ENCODE results near the gene RPUSD1.

The RPUSD1 gene

GRCh38 chr16:827513-827912 is 39.3 kb upstream of the RPUSD1 start:
- no peak overlapping the region for H4K8ac ChIP-seq (ENCODE audit: low read depth, low read length)

GRCh38 chr16:825341-826061 is 37.3 kb upstream of the RPUSD1 start:
- no peak overlapping the region for H2BK120ac ChIP-seq (ENCODE audit: low read depth, low read length)
- no peak overlapping the region for H4K8ac ChIP-seq (ENCODE audit: low read depth, low read length)
- H3K27ac ChIP-seq (ENCODE audit: low read depth, low read length): no peak overlapping the region
- WGBS (ENCODE audit: extremely low coverage, insufficient coverage, low lambda C conversion rate): no CpG with 5 or more reads among the region's 36 CpGs
- no peak overlapping the region for H3K4ac ChIP-seq (ENCODE audit: low read depth, low read length)
- H3K27me3 ChIP-seq (ENCODE audit: insufficient read depth, low read length, poor library complexity): no peaks in the 10 kb centered on the region
- H3K79me1 ChIP-seq (ENCODE audit: low read length): no peaks in the 10 kb centered on the region
- no peak overlapping the region for H3K23ac ChIP-seq (ENCODE audit: low read length)
- no peak overlapping the region for H4K5ac ChIP-seq (ENCODE audit: low read length)
- no peak overlapping the region for H2AK5ac ChIP-seq (ENCODE audit: low read length)
- H3K18ac ChIP-seq (ENCODE audit: low read length): no peak overlapping the region
- H3K4me1 ChIP-seq (ENCODE audit: control insufficient read depth, low read depth, low read length): no peaks in the 10 kb centered on the region
- H2BK15ac ChIP-seq (replicated peaks; ENCODE audit: low read depth): no peak overlapping the region
- H3K79me2 ChIP-seq (ENCODE audit: control insufficient read depth, insufficient read depth, low read length): no peaks in the 10 kb centered on the region
- no peak overlapping the region for H3K9ac ChIP-seq (ENCODE audit: low read length)
- H3K4me3 ChIP-seq (ENCODE audit: low read length): no peak overlapping the region
- no peak overlapping the region for H2BK5ac ChIP-seq (ENCODE audit: low read length)
- H3K4me2 ChIP-seq (ENCODE audit: low read length): no peak overlapping the region
- no peak overlapping the region for H3K56ac ChIP-seq (ENCODE audit: low read length)
- H3K36me3 ChIP-seq (ENCODE audit: control insufficient read depth, insufficient read depth, low read length): no peaks in the 10 kb centered on the region
- no peak for DNase-seq

More at GRCh38 chr16:827513-827912, 39.3 kb upstream of the RPUSD1 start:
- H3K18ac ChIP-seq (ENCODE audit: low read length): no peak overlapping the region
- no peak overlapping the region for H2BK5ac ChIP-seq (ENCODE audit: low read length)
- H3K4me3 ChIP-seq (ENCODE audit: low read length): no peak overlapping the region
- H2BK120ac ChIP-seq (ENCODE audit: low read depth, low read length): no peak overlapping the region
- H3K36me3 ChIP-seq (ENCODE audit: control insufficient read depth, insufficient read depth, low read length): no peaks in the 10 kb centered on the region
- DNase-seq: no peak
- H3K4me1 ChIP-seq (ENCODE audit: control insufficient read depth, low read depth, low read length): no peaks in the 10 kb centered on the region
- H2AK5ac ChIP-seq (ENCODE audit: low read length): no peak overlapping the region
- no CpG with 5 or more reads among the region's 24 CpGs for WGBS (ENCODE audit: extremely low coverage, insufficient coverage, low lambda C conversion rate)
- no peaks in the 10 kb centered on the region for H3K79me1 ChIP-seq (ENCODE audit: low read length)
- no peaks in the 10 kb centered on the region for H3K27me3 ChIP-seq (ENCODE audit: insufficient read depth, low read length, poor library complexity)
- no peak overlapping the region for H3K4me2 ChIP-seq (ENCODE audit: low read length)
- no peaks in the 10 kb centered on the region for H3K79me2 ChIP-seq (ENCODE audit: control insufficient read depth, insufficient read depth, low read length)
- H3K4ac ChIP-seq (ENCODE audit: low read depth, low read length): no peak overlapping the region
- no peak overlapping the region for H3K23ac ChIP-seq (ENCODE audit: low read length)
- no peak overlapping the region for H3K56ac ChIP-seq (ENCODE audit: low read length)
- no peak overlapping the region for H4K5ac ChIP-seq (ENCODE audit: low read length)
- no peak overlapping the region for H3K27ac ChIP-seq (ENCODE audit: low read depth, low read length)
- no peak overlapping the region for H3K9ac ChIP-seq (ENCODE audit: low read length)
- no peak overlapping the region for H2BK15ac ChIP-seq (replicated peaks; ENCODE audit: low read depth)

- Histone ChIP-seq H3K79me2 (ENCODE audit: control insufficient read depth, insufficient read depth, low read length) (no peaks in the 10 kb centered on the region), H2BK5ac (ENCODE audit: low read length) (no peak overlapping the region), H4K5ac (ENCODE audit: low read length) (no peak overlapping the region), H2BK120ac (ENCODE audit: low read depth, low read length) (no peak overlapping the region), H3K79me1 (ENCODE audit: low read length) (no peaks in the 10 kb centered on the region), H3K27ac (ENCODE audit: low read depth, low read length) (no peak overlapping the region), H2AK5ac (ENCODE audit: low read length) (no peak overlapping the region), H2BK15ac (replicated peaks; ENCODE audit: low read depth) (no peak overlapping the region), H3K4me2 (ENCODE audit: low read length) (no peak overlapping the region), H3K4me1 (ENCODE audit: control insufficient read depth, low read depth, low read length) (no peaks in the 10 kb centered on the region), H3K36me3 (ENCODE audit: control insufficient read depth, insufficient read depth, low read length) (no peaks in the 10 kb centered on the region), H4K8ac (ENCODE audit: low read depth, low read length) (no peak overlapping the region), H3K23ac (ENCODE audit: low read length) (no peak overlapping the region), H3K4ac (ENCODE audit: low read depth, low read length) (no peak overlapping the region), H3K18ac (ENCODE audit: low read length) (no peak overlapping the region), H3K4me3 (ENCODE audit: low read length) (no peak overlapping the region), H3K9ac (ENCODE audit: low read length) (no peak overlapping the region), H3K56ac (ENCODE audit: low read length) (no peak overlapping the region), H3K27me3 (ENCODE audit: insufficient read depth, low read length, poor library complexity) (no peaks in the 10 kb centered on the region)
- no peak for DNase-seq
- WGBS (ENCODE audit: extremely low coverage, insufficient coverage, low lambda C conversion rate): no CpG with 5 or more reads among the region's 25 CpGs
Measured at GRCh38 chr16:824601-825000, 36.4 kb upstream of the RPUSD1 start.

GRCh38 chr16:824194-824593 is 36.0 kb upstream of the RPUSD1 start:
- DNase-seq: no peak
- H3K18ac ChIP-seq (ENCODE audit: low read length): no peak overlapping the region
- no peak overlapping the region for H3K56ac ChIP-seq (ENCODE audit: low read length)
- H3K4me3 ChIP-seq (ENCODE audit: low read length): no peak overlapping the region
- no peak overlapping the region for H2BK15ac ChIP-seq (replicated peaks; ENCODE audit: low read depth)
- no peak overlapping the region for H2BK120ac ChIP-seq (ENCODE audit: low read depth, low read length)
- H3K79me2 ChIP-seq (ENCODE audit: control insufficient read depth, insufficient read depth, low read length): no peaks in the 10 kb centered on the region
- no peaks in the 10 kb centered on the region for H3K27me3 ChIP-seq (ENCODE audit: insufficient read depth, low read length, poor library complexity)
- H4K5ac ChIP-seq (ENCODE audit: low read length): no peak overlapping the region
- no peaks in the 10 kb centered on the region for H3K36me3 ChIP-seq (ENCODE audit: control insufficient read depth, insufficient read depth, low read length)
- no peaks in the 10 kb centered on the region for H3K79me1 ChIP-seq (ENCODE audit: low read length)
- no peak overlapping the region for H3K9ac ChIP-seq (ENCODE audit: low read length)
- H3K4me1 ChIP-seq (ENCODE audit: control insufficient read depth, low read depth, low read length): no peaks in the 10 kb centered on the region
- no peak overlapping the region for H2AK5ac ChIP-seq (ENCODE audit: low read length)
- WGBS (ENCODE audit: extremely low coverage, insufficient coverage, low lambda C conversion rate): no CpG with 5 or more reads among the region's 22 CpGs
- H3K23ac ChIP-seq (ENCODE audit: low read length): no peak overlapping the region
- no peak overlapping the region for H3K4me2 ChIP-seq (ENCODE audit: low read length)
- H2BK5ac ChIP-seq (ENCODE audit: low read length): no peak overlapping the region
- no peak overlapping the region for H3K4ac ChIP-seq (ENCODE audit: low read depth, low read length)
- H4K8ac ChIP-seq (ENCODE audit: low read depth, low read length): no peak overlapping the region
- H3K27ac ChIP-seq (ENCODE audit: low read depth, low read length): no peak overlapping the region

GRCh38 chr16:822909-823297 is 34.7 kb upstream of the RPUSD1 start:
- Histone ChIP-seq H3K23ac (ENCODE audit: low read length) (no peak overlapping the region), H3K79me1 (ENCODE audit: low read length) (no peaks in the 10 kb centered on the region), H3K9ac (ENCODE audit: low read length) (no peak overlapping the region), H3K36me3 (ENCODE audit: control insufficient read depth, insufficient read depth, low read length) (no peaks in the 10 kb centered on the region), H2BK120ac (ENCODE audit: low read depth, low read length) (no peak overlapping the region), H3K4me2 (ENCODE audit: low read length) (no peak overlapping the region), H4K5ac (ENCODE audit: low read length) (no peak overlapping the region), H3K56ac (ENCODE audit: low read length) (no peak overlapping the region), H3K18ac (ENCODE audit: low read length) (no peak overlapping the region), H3K4me1 (ENCODE audit: control insufficient read depth, low read depth, low read length) (no peaks in the 10 kb centered on the region), H2BK15ac (replicated peaks; ENCODE audit: low read depth) (no peak overlapping the region), H3K4ac (ENCODE audit: low read depth, low read length) (no peak overlapping the region), H3K4me3 (ENCODE audit: low read length) (no peak overlapping the region), H3K79me2 (ENCODE audit: control insufficient read depth, insufficient read depth, low read length) (no peaks in the 10 kb centered on the region), H2AK5ac (ENCODE audit: low read length) (no peak overlapping the region), H3K27me3 (ENCODE audit: insufficient read depth, low read length, poor library complexity) (no peaks in the 10 kb centered on the region), H2BK5ac (ENCODE audit: low read length) (no peak overlapping the region), H3K27ac (ENCODE audit: low read depth, low read length) (no peak overlapping the region), H4K8ac (ENCODE audit: low read depth, low read length) (no peak overlapping the region)
- DNase-seq: no peak
- no CpG with 5 or more reads among the region's 9 CpGs for WGBS (ENCODE audit: extremely low coverage, insufficient coverage, low lambda C conversion rate)
